Thyroid gland (tissue), 4 donors: Measurements from ENCODE around the gene NAALADL2. TPM values are rescaled to one million over a fixed set of nuclear protein-coding genes. Genes with fewer than 3 reads are reported as not detected.

Source experiments
- DNase-seq, 2 donors: peaks; one replicate each; pipeline ENCODE4 v3.0.0-alpha.2; 2019
- H3K27ac ChIP-seq, 3 donors: fragments of 200-600 bp; sonication (generic); 1 replicate in 2 of 3; 2 replicates in 1 of 3; pipeline ENCODE4 v1.5.1; 2016 to 2019; ENCODE audit warnings: mild to moderate bottlenecking in 1 of 3, moderate library complexity in 1 of 3
- H3K27me3 ChIP-seq: fragments of 200-600 bp; sonication (generic); one replicate; pipeline ENCODE4 v1.5.1; 2019
- H3K36me3 ChIP-seq, 2 donors: fragments of 200-600 bp; sonication (generic); one replicate each; pipeline ENCODE4 v1.5.1; 2016 to 2019
- H3K4me1 ChIP-seq, 2 donors: fragments of 200-600 bp; sonication (generic); one replicate each; pipeline ENCODE4 v1.5.1; 2017 to 2019
- H3K4me3 ChIP-seq, 3 donors: fragments of 200-600 bp; sonication (generic); replicated peaks in 1 of 3; 1 replicate in 2 of 3; 2 replicates in 1 of 3; pipeline ENCODE4 v1.5.1; 2016; ENCODE audit warnings: mild to moderate bottlenecking in 1 of 3
- H3K9me3 ChIP-seq: fragments of 200-600 bp; sonication (generic); one replicate; pipeline ENCODE4 v1.5.1; 2017
- POLR2A ChIP-seq, 2 donors: fragments of 450-650 bp; IDR thresholded peaks; one replicate each; pipeline ENCODE4 v1.6.1; 2017; ENCODE audit warnings: antibody characterized with exemption in 2 of 2, mild to moderate bottlenecking in 2 of 2, moderate library complexity in 1 of 2
- WGBS, 2 donors: methylation state at CpG; one replicate each; pipeline ENCODE4 v1.1.5; 2017; 5-methylcytosine and 5-hydroxymethylcytosine counted together
- intact Hi-C: fragments of 100-400 bp; cut with DNase I; formaldehyde crosslinking; loops from one replicate; pipeline ENCODE4 v1.15.1; 2023
- total RNA-seq, 4 donors: library from RNA; depleted of rRNA; stranded (reverse); fragments of >200 nt; gene quantifications; one replicate each; pipeline ENCODE4 v1.2.3, GENCODE V29; 2016
- TF ChIP-seq, protein P1 (sequence below), 6 experiments: fragments of 200-600 bp in 3 of 6; fragments of 450-650 bp in 3 of 6; sonication (generic) in 3 of 6; IDR thresholded peaks; one replicate each; pipeline ENCODE4 v1.5.1; 2016 to 2019; ENCODE audit warnings: antibody characterized with exemption in 6 of 6, mild to moderate bottlenecking in 2 of 6, inconsistent platforms in 1 of 6, moderate library complexity in 1 of 6

The NAALADL2 gene
- total RNA-seq, 4 donors from 2014 or later = 7.6 to 14.7 (median 9.0) TPM

DNA sequence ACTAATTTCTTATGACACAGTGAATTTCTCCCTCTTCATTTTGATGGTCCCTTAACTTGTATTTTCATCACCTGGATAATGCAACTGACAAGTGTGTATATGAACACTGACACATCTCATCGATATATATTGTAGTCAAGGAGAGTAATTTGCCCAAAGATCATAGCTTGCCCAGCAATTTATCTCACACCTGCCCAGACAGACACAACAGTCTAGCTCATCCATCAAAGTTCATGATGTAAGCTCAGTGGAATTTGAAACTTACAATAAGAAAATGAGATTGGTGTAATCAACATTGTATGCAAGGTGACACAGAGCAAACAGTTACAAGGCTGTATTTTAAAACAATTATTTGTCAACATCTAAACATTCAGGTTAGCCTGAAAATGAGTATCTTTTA is 805.8 kb downstream of the NAALADL2 start:
- H3K4me3 ChIP-seq = no peak overlapping the region
- no peak overlapping the region for H3K27ac ChIP-seq
- no peaks in the 10 kb centered on the region for H3K36me3 ChIP-seq
- TF ChIP-seq, protein P1, sequence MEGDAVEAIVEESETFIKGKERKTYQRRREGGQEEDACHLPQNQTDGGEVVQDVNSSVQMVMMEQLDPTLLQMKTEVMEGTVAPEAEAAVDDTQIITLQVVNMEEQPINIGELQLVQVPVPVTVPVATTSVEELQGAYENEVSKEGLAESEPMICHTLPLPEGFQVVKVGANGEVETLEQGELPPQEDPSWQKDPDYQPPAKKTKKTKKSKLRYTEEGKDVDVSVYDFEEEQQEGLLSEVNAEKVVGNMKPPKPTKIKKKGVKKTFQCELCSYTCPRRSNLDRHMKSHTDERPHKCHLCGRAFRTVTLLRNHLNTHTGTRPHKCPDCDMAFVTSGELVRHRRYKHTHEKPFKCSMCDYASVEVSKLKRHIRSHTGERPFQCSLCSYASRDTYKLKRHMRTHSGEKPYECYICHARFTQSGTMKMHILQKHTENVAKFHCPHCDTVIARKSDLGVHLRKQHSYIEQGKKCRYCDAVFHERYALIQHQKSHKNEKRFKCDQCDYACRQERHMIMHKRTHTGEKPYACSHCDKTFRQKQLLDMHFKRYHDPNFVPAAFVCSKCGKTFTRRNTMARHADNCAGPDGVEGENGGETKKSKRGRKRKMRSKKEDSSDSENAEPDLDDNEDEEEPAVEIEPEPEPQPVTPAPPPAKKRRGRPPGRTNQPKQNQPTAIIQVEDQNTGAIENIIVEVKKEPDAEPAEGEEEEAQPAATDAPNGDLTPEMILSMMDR (IDR thresholded peaks at IDR 0.05) = no peak
- no peak for TF ChIP-seq POLR2A (IDR thresholded peaks at IDR 0.05)
- H3K4me1 ChIP-seq = no peaks in the 10 kb centered on the region
- intact Hi-C loops = no loop called here
- no peaks in the 10 kb centered on the region for H3K9me3 ChIP-seq
- no peaks in the 10 kb centered on the region for H3K27me3 ChIP-seq
- 76 to 90% methylated on average over 1 of the region's 1 CpG for WGBS, 2 donors
- no peak for DNase-seq

DNA sequence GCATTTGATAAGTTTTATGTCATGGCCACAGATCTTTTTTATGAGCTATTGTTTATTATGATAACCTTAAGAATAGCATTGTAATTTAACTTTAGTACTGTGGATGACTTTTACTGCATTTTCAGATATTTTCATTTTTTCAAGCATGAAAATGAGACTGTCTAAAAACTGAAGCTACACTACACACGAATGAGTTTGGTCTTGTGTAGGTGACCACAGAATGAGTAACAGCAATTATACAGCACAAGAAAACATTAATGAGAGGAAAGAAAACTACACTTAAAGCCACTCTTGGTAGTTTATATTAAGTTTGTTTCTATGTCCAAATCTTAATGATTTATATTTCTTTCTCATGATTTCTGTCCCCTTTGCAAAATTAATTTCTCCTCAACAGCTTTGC is 809.2 kb downstream of the NAALADL2 start:
- TF ChIP-seq, protein P1 (IDR thresholded peaks at IDR 0.05) = no peak
- TF ChIP-seq POLR2A (IDR thresholded peaks at IDR 0.05) = no peak
- DNase-seq = no peak
- no peaks in the 10 kb centered on the region for H3K27me3 ChIP-seq
- 83 to 89% methylated on average over 1 of the region's 1 CpG for WGBS, 2 donors
- H3K9me3 ChIP-seq = no peaks in the 10 kb centered on the region
- H3K4me1 ChIP-seq = no peaks in the 10 kb centered on the region
- H3K36me3 ChIP-seq = no peaks in the 10 kb centered on the region
- no peak overlapping the region for H3K27ac ChIP-seq
- intact Hi-C loops = no loop called here
- no peak overlapping the region for H3K4me3 ChIP-seq

DNA sequence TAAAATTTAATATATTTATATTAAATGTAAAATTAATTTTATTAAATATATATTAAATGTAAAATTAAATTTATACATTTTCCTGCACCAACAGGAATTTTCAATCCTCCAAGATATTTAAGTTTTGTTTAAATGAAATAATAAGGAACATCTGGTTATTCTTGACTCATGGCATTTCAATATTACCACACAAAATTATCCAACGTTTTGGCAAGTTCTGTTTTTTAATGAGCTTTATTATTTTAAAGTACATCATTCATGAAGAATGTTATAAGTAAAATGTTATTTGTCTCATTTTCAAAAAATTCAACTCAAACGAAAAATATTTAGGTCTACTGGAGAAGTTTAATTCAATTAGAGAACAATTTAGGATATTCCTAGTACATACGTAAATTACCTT is 811.4 kb downstream of the NAALADL2 start:
- TF ChIP-seq POLR2A (IDR thresholded peaks at IDR 0.05) = no peak
- TF ChIP-seq, protein P1 (IDR thresholded peaks at IDR 0.05) = no peak
- Histone ChIP-seq H3K9me3 (no peaks in the 10 kb centered on the region), H3K27me3 (no peaks in the 10 kb centered on the region), H3K27ac (no peak overlapping the region), H3K4me1 (no peaks in the 10 kb centered on the region), H3K4me3 (no peak overlapping the region), H3K36me3 (no peaks in the 10 kb centered on the region)
- intact Hi-C loops = no loop called here
- DNase-seq = no peak
- 91 to 94% methylated on average over 3 of the region's 3 CpGs for WGBS, 2 donors

DNA sequence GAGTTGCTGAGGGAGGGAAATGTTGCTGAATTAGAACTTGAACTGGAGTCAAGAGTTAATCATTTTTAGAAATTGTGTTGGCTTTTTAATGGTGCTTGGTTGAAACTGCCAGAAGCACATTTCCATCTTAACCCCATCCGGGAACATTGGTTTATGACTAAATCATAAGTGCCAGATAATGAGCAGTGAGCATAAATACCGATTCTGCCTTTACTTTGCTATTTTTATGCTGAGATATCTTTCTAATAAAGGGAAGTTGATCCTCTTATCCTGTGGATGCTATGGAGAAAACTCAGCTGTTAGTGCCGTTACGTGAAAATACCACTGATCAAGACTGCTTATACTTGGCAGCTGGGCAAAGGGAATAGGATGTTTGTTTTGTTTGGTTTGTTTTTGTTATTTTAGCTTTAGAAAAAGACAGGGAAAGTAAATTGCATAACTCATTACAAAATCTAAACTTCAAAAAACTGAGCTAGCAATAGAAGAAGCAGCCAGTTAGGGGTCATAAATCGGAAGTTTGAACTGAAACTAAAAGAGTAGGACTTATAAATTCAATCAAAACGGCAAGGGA is 813.1 kb downstream of the NAALADL2 start:
- 42 to 63% methylated on average over 6 of the region's 6 CpGs for WGBS, 2 donors
- intact Hi-C loops = no loop called here
- no peaks in the 10 kb centered on the region for H3K4me1 ChIP-seq
- no peaks in the 10 kb centered on the region for H3K36me3 ChIP-seq
- H3K27me3 ChIP-seq = no peaks in the 10 kb centered on the region
- H3K27ac ChIP-seq = peak overlapping the region in 1 of 3 donors; percentile 2
- TF ChIP-seq POLR2A (IDR thresholded peaks at IDR 0.05) = no peak
- TF ChIP-seq, protein P1 (IDR thresholded peaks at IDR 0.05) = no peak
- no peak overlapping the region for H3K4me3 ChIP-seq
- DNase-seq = no peak
- no peaks in the 10 kb centered on the region for H3K9me3 ChIP-seq

DNA sequence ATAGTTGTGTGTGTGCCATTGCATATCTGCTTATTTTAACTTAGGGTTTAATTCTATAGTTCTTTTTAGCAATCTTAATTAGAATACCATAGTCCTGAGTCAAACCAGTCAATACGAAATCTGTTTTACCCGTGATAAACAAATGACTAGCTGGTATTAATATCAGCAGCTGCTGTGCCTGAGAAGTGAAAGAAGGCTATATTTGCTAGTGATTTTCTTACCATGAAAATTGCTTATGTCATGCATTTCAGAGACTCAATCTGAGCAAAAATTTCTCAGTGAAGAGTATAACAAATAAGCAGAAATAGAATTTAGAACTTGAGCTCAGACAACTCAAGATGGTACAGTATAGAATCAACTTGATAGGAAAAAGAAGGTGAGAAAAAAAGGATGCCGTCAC is 820.4 kb downstream of the NAALADL2 start:
- H3K4me1 ChIP-seq = no peaks in the 10 kb centered on the region
- intact Hi-C loops = no loop called here
- no peaks in the 10 kb centered on the region for H3K9me3 ChIP-seq
- DNase-seq = no peak
- WGBS, 2 donors = 92 to 95% methylated on average over 3 of the region's 3 CpGs
- no peak overlapping the region for H3K27ac ChIP-seq
- TF ChIP-seq, protein P1 (IDR thresholded peaks at IDR 0.05) = no peak
- no peak for TF ChIP-seq POLR2A (IDR thresholded peaks at IDR 0.05)
- H3K27me3 ChIP-seq = no peaks in the 10 kb centered on the region
- no peaks in the 10 kb centered on the region for H3K36me3 ChIP-seq
- H3K4me3 ChIP-seq = no peak overlapping the region
